Heart left ventricle (tissue), 16 donors: ENCODE data around the gene USP14. TPM values are rescaled to one million over a fixed set of nuclear protein-coding genes. Genes with fewer than 3 reads are reported as not detected.
"Not testable (repeated sequence)": the region's sequence is repeated elsewhere in the genome, so short reads cannot be mapped to it uniquely, and the experiment has no call there.

Source experiments
- ATAC-seq, 4 donors: fragments of 200-7000 bp; cut with Tn5 transposase; one replicate each; pipeline ENCODE4 v1.9.1; 2020 to 2022; ENCODE audit warnings: moderate library complexity in 4 of 4, mild to moderate bottlenecking in 3 of 4, moderate number of reproducible peaks in 1 of 4
- DNase-seq, 5 donors: peaks; one replicate each; pipeline ENCODE4 v3.0.0-alpha.2; 2020
- H3K27ac ChIP-seq, 12 donors: fragments of 200-600 bp; sonication (generic) in 4 of 12; one replicate each; pipeline versions ENCODE4 v1.5.0 to v1.8.0; 2016 to 2022; ENCODE audit warnings: mild to moderate bottlenecking in 2 of 12
- H3K27me3 ChIP-seq, 9 donors: fragments of 200-600 bp; sonication (generic) in 2 of 9; one replicate each; pipeline versions ENCODE4 v1.5.1 to v1.8.0; 2016 to 2022; ENCODE audit warnings: mild to moderate bottlenecking in 3 of 9
- H3K36me3 ChIP-seq, 9 donors: fragments of 200-600 bp; sonication (generic) in 2 of 9; one replicate each; pipeline versions ENCODE4 v1.5.0 to v1.8.0; 2018 to 2022; ENCODE audit warnings: mild to moderate bottlenecking in 2 of 9
- H3K4me1 ChIP-seq, 12 donors: fragments of 200-600 bp; sonication (generic) in 4 of 12; one replicate each; pipeline versions ENCODE4 v1.5.0 to v1.8.0; 2016 to 2022; ENCODE audit warnings: mild to moderate bottlenecking in 3 of 12
- H3K4me3 ChIP-seq, 12 donors: fragments of 200-600 bp; sonication (generic) in 4 of 12; one replicate each; pipeline versions ENCODE4 v1.5.0 to v1.8.0; 2017 to 2022; ENCODE audit warnings: mild to moderate bottlenecking in 9 of 12, moderate library complexity in 4 of 12
- H3K9me3 ChIP-seq, 12 donors: fragments of 200-600 bp; sonication (generic) in 4 of 12; one replicate each; pipeline versions ENCODE4 v1.5.0 to v1.8.0; 2016 to 2022; ENCODE audit warnings: mild to moderate bottlenecking in 1 of 12
- POLR2A ChIP-seq, 2 donors: fragments of 450-650 bp; IDR thresholded peaks; one replicate each; pipeline ENCODE4 v1.6.1; 2017; ENCODE audit warnings: antibody characterized with exemption in 2 of 2, mild to moderate bottlenecking in 2 of 2, moderate library complexity in 2 of 2
- WGBS, 4 donors: extraction: QIAGEN DNeasy Blood & Tissue Kit in 2 of 4; methylation state at CpG; one replicate each; pipeline versions ENCODE4 v1.1.5 to v1.1.7; 2013 to 2018; 5-methylcytosine and 5-hydroxymethylcytosine counted together
- intact Hi-C, 10 donors: fragments of 100-400 bp; cut with DNase I; formaldehyde crosslinking; loops; one replicate each; pipeline versions ENCODE4 v1.11.1 to v1.14.2; 2022
- polyA plus RNA-seq, 2 donors: library from polyadenylated mRNA; stranded (reverse); fragments of 200-250 nt; gene quantifications; one replicate each; pipeline ENCODE4 v1.2.3, GENCODE V29; 2013
- total RNA-seq, 9 donors: library from RNA; depleted of rRNA in 2 of 9; stranded (reverse); fragments of >200 nt in 2 of 9; fragmentation: NEBNext Ultra II Directional in 3 of 9; extraction: Animal tissue kit (Norgen Biotek cat#: 25700) in 3 of 9; gene quantifications; one replicate each; pipeline versions ENCODE4 v1.1.0 to v1.2.4, GENCODE V29; 2016 to 2023
- TF ChIP-seq, protein P1 (sequence below), 12 donors: fragments of 200-600 bp; sonication (generic) in 4 of 12; IDR thresholded peaks; one replicate each; pipeline versions ENCODE4 v1.5.0 to v1.8.0; 2018 to 2022; ENCODE audit warnings: antibody characterized with exemption in 12 of 12, mild to moderate bottlenecking in 5 of 12
- donor health status: ischemic (EF 13 %, LVEDD 7.1; RV severe dilation, severe dysfunction).
- donor health status: healthy with polysubstance abuse.
- donor health status: DM: no; HTN: yes; CAD: no.
- donor health status: DM: no; HTN: no; CAD: no.
- donor health status: ischemic (EF 25% LVEDD 6.9; RV normal size, moderate dysfunction).
- donor health status: ischemic (EF 25% LVEDD 5.7; RV mildly dilated, moderate dysfunction).
- donor health status: healthy.
- donor health status: DM: yes; HTN: yes; CAD: no.
- donor health status: ischemic (EF 35%, LVEDD 5.7; RV mildly dilated, moderate dysfunction).
- donor health status: nonischemic (EF 11% LVEDD 7.7; RV severe dilation, severe dysfunction).
- donor health status: DM: yes; HTN: yes; CAD: no.
- donor health status: PGD.
- donor health status: ischemic (EF 29% LVEDD 5.4; RV normal size, mild dysfunction).
- donor health status: nonischemic (EF 23%, LVEDD 6.1; RV moderate dilation, normal function).

The USP14 gene
- total and polyA plus RNA-seq, 11 donors: 16.5 to 61.5 (median 47.7) TPM

DNA sequence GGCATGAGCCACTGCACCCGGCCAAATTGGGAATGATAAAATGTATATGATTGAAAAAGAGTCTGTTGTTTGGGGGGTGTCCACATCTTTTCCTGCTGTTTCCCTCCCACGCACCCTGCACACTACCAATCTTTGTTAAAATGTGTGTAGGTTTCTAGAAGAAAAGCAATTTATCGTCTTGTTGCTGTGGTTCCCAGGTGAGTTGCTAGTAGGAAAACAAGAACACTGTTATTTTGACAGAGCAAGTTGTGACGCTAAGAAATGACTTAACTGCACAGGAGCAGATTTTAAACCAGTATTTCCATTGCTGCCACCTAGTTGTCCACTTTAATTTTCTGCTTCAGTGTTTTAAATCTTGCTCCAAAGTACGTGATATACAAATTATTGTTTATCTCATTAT, 21.0 kb upstream of the USP14 start:
- H3K36me3 ChIP-seq: no peaks in the 10 kb centered on the region
- intact Hi-C loops: no loop called here
- WGBS, 4 donors: 65 to 75% (median 72%) methylated on average over 5 of the region's 5 CpGs
- no peak for DNase-seq
- no peak for ATAC-seq
- TF ChIP-seq POLR2A (IDR thresholded peaks at IDR 0.05): no peak
- TF ChIP-seq, protein P1, sequence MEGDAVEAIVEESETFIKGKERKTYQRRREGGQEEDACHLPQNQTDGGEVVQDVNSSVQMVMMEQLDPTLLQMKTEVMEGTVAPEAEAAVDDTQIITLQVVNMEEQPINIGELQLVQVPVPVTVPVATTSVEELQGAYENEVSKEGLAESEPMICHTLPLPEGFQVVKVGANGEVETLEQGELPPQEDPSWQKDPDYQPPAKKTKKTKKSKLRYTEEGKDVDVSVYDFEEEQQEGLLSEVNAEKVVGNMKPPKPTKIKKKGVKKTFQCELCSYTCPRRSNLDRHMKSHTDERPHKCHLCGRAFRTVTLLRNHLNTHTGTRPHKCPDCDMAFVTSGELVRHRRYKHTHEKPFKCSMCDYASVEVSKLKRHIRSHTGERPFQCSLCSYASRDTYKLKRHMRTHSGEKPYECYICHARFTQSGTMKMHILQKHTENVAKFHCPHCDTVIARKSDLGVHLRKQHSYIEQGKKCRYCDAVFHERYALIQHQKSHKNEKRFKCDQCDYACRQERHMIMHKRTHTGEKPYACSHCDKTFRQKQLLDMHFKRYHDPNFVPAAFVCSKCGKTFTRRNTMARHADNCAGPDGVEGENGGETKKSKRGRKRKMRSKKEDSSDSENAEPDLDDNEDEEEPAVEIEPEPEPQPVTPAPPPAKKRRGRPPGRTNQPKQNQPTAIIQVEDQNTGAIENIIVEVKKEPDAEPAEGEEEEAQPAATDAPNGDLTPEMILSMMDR (IDR thresholded peaks at IDR 0.05): no peak
- no peaks in the 10 kb centered on the region for H3K4me1 ChIP-seq
- no peaks in the 10 kb centered on the region for H3K27me3 ChIP-seq
- H3K4me3 ChIP-seq: no peak overlapping the region
- H3K27ac ChIP-seq: no peak overlapping the region
- no peaks in the 10 kb centered on the region for H3K9me3 ChIP-seq

GRCh38 chr18:140670-141266, 17.6 kb upstream of the USP14 start:
- DNase-seq: no peak
- H3K4me1 ChIP-seq: no peaks in the 10 kb centered on the region
- no peaks in the 10 kb centered on the region for H3K9me3 ChIP-seq
- 76 to 82% (median 80%) methylated on average over 7 of the region's 7 CpGs for WGBS, 4 donors
- TF ChIP-seq, protein P1 (IDR thresholded peaks at IDR 0.05): no peak
- no peak for TF ChIP-seq POLR2A (IDR thresholded peaks at IDR 0.05)
- ATAC-seq: no peak
- H3K27ac ChIP-seq: no peak overlapping the region
- H3K4me3 ChIP-seq: no peak overlapping the region
- no peaks in the 10 kb centered on the region for H3K36me3 ChIP-seq
- peaks cover 0 to 6% (median 0%) of the 10 kb centered on the region in 9 donors for H3K27me3 ChIP-seq
- intact Hi-C loops: no loop called here

DNA sequence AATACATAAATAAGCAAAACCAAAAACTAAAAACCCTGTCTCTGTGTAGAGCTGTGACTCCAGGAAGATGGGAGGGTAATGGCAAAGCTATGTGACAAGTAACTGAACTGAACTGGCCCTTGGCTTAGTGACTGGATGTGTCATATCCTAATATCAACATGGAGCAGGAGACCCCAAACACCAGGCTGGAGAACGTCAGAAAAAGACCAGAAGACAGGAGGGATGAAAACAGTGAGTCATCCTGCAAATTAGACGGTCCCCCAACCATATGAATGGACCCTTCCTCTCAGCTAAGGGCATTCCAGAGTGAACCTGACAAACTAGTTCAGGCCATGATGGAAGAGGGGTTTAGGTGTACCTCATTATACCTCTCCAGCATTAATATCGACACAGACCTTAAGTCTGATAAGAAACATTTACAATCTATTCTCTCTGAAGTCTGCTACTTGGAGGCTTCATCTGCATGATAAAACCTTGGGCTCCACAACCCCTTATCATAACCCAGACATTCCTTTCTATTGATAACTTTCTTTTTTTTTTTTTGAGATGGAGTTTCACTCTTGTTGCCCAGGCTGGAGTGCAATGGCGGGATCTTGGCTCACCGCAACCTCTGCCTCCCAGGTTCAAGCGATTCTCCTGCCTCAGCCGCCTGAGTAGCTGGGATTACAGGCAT, 15.6 kb upstream of the USP14 start:
- H3K9me3 ChIP-seq, H3K27me3 ChIP-seq, H3K4me3 ChIP-seq, DNase-seq, H3K4me1 ChIP-seq, intact Hi-C loops, ATAC-seq, H3K36me3 ChIP-seq, H3K27ac ChIP-seq: not testable (repeated sequence)
- 74 to 87% (median 76%) methylated on average over 7 of the region's 7 CpGs for WGBS, 4 donors

DNA sequence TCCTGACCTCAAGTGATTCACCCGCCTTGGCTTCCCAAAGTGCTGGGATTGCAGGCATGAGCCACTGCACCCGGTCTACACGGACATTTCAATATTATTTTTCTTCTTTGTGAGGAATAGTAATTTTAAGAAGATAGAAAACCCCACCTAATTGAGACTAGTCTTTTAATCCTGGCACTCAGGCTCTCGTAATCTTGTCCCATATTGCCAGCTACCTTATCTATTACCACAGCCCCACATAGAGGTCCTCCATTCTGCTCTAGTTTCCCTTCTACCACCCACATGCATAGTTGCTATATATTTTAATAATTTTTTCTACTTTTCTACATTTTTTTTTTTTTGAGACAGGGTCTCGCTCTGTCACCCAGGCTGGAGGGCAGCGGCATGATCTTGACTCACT, 9.5 kb upstream of the USP14 start:
- WGBS, 4 donors: 78 to 83% (median 81%) methylated on average over 6 of the region's 6 CpGs
- intact Hi-C loops: no loop called here
- Histone ChIP-seq H3K27me3 (peaks cover 0 to 12% (median 0%) of the 10 kb centered on the region in 9 donors), H3K9me3 (no peaks in the 10 kb centered on the region), H3K4me3 (no peak overlapping the region), H3K27ac (no peak overlapping the region), H3K4me1 (no peaks in the 10 kb centered on the region), H3K36me3 (no peaks in the 10 kb centered on the region)
- no peak for DNase-seq
- TF ChIP-seq, protein P1 (IDR thresholded peaks at IDR 0.05): no peak
- no peak for TF ChIP-seq POLR2A (IDR thresholded peaks at IDR 0.05)
- no peak for ATAC-seq
